BJ (cell line): Measurements from ENCODE around the gene CHCHD6. TPM values are rescaled to one million over a fixed set of nuclear protein-coding genes. Genes with fewer than 3 reads are reported as not detected.
A peak's percentile ranks its signal among the peaks of the same experiment; 100 is the strongest.

Experiments used
- CTCF ChIA-PET: fragments of 350-600 bp; formaldehyde crosslinking; extraction: SDS; loops from one replicate; lab custom pipeline; 2021; ENCODE audit warnings: antibody characterized with exemption, inconsistent platforms; lab: Yijun Ruan, JAX
- POLR2A ChIA-PET: fragments of 300-600 bp; sonication (Branson Sonifier 250); formaldehyde crosslinking; extraction: SDS; loops from one replicate; lab custom pipeline; 2021; ENCODE audit warnings: antibody characterized with exemption; lab: Charles Lee
- DNase-seq: peaks from one replicate; pipeline ENCODE4 v3.0.0-alpha.2; 2011; ENCODE audit warnings: low read depth
- H3K27me3 ChIP-seq: 2 replicates; pipeline ENCODE4 v1.6.0; 2011; ENCODE audit warnings: low read length; ENCODE audit not compliant: control insufficient read depth, insufficient read depth
- H3K36me3 ChIP-seq: 2 replicates; pipeline ENCODE4 v1.5.1; 2011; ENCODE audit warnings: low read length; ENCODE audit not compliant: control insufficient read depth, insufficient read depth
- H3K4me3 ChIP-seq: 2 replicates; pipeline ENCODE4 v1.5.1; 2011; ENCODE audit warnings: low read depth, mild to moderate bottlenecking, control low read depth, low read length
- CTCF ChIP-seq: IDR thresholded peaks from 2 replicates; pipeline ENCODE4 v1.5.1; 2011; ENCODE audit warnings: low read depth, mild to moderate bottlenecking, control low read depth, inconsistent platforms, low read length, moderate library complexity; ENCODE audit not compliant: insufficient read depth
- polyA plus RNA-seq: library from polyadenylated mRNA; depleted of rRNA; stranded (reverse); fragments of >200 nt; gene quantifications from 2 replicates; pipeline ENCODE4 v1.2.3, GENCODE V29; 2011

The CHCHD6 gene
- polyA plus RNA-seq, 1 experiment: 23.7 TPM

GRCh38 chr3:126751611-126752302 is 47.7 kb downstream of the CHCHD6 start:
- Histone ChIP-seq H3K4me3 (no peak overlapping the region), H3K36me3 (no peaks in the 10 kb centered on the region), H3K27me3 (no peaks in the 10 kb centered on the region)
- ChIA-PET POLR2A (no interaction called here), CTCF (interaction anchor here (0.7 to 6.1 kb wide), 51 partner anchors 9 to 794 kb away, joined by 3 to 81 read pairs (median 5); partner anchors contain the start of gene PLXNA1)
- DNase-seq: no peak
- TF ChIP-seq CTCF: no peak

GRCh38 chr3:126752303-126753190 is 48.5 kb downstream of the CHCHD6 start:
- ChIA-PET CTCF (interaction anchor here (0.5 to 6.1 kb wide), 52 partner anchors 8 to 793 kb away, joined by 3 to 81 read pairs (median 5); partner anchors contain the start of gene PLXNA1), POLR2A (interaction anchor here (0.5 kb wide), 1 partner anchor 230 kb away, joined by 5 read pairs; the partner anchor contains the start of gene PLXNA1)
- H3K36me3 ChIP-seq: no peaks in the 10 kb centered on the region
- no peak overlapping the region for H3K4me3 ChIP-seq
- H3K27me3 ChIP-seq: no peaks in the 10 kb centered on the region
- TF ChIP-seq CTCF: peak; percentile 94
- DNase-seq: no peak

- ChIA-PET POLR2A (interaction anchor here (0.5 kb wide), 1 partner anchor 229 kb away, joined by 5 read pairs; the partner anchor contains the start of gene PLXNA1), CTCF (interaction anchor here (1.2 to 6.1 kb wide), 28 partner anchors 10 to 792 kb away, joined by 3 to 81 read pairs (median 6); partner anchors contain the start of gene PLXNA1)
- TF ChIP-seq CTCF: no peak
- peak; percentile 10 for DNase-seq
- Histone ChIP-seq H3K36me3 (no peaks in the 10 kb centered on the region), H3K4me3 (no peak overlapping the region), H3K27me3 (no peaks in the 10 kb centered on the region)
Observed at GRCh38 chr3:126753191-126754160, 49.4 kb downstream of the CHCHD6 start.

GRCh38 chr3:126755866-126756265 is 51.8 kb downstream of the CHCHD6 start:
- no peaks in the 10 kb centered on the region for H3K27me3 ChIP-seq
- ChIA-PET CTCF (interaction anchor here (0.8 to 5.8 kb wide), 8 partner anchors 12 to 699 kb away, joined by 3 to 81 read pairs (median 4); partner anchors contain the start of gene PLXNA1), POLR2A (no interaction called here)
- H3K36me3 ChIP-seq: no peaks in the 10 kb centered on the region
- no peak overlapping the region for H3K4me3 ChIP-seq
- no peak for DNase-seq
- TF ChIP-seq CTCF: no peak
